Caki2 (cell line): Measurements from ENCODE around the gene ZBTB33. TPM values are rescaled to one million over a fixed set of nuclear protein-coding genes. Genes with fewer than 3 reads are reported as not detected.

Source experiments
- DNase-seq: peaks from one replicate; pipeline ENCODE4 v3.0.0-alpha.2; 2015; ENCODE audit warnings: low read depth
- in situ Hi-C: cut with HindIII; loops from 2 replicates; pipeline ENCODE4 v1.10.0; 2016; ENCODE audit warnings: low sequenced_read_pairs, low pct_unique_long_range_greater_than_20kb, mixed read lengths
- total RNA-seq: library from RNA; depleted of rRNA; stranded (reverse); fragments of >200 nt; shearing (Covaris generic); gene quantifications from 2 replicates; pipeline ENCODE4 v1.2.3, GENCODE V29; 2014; ENCODE audit warnings: low replicate concordance; rRNA removed

The ZBTB33 gene
- total RNA-seq, 1 experiment from 2014 or later = 5.0 TPM

DNA sequence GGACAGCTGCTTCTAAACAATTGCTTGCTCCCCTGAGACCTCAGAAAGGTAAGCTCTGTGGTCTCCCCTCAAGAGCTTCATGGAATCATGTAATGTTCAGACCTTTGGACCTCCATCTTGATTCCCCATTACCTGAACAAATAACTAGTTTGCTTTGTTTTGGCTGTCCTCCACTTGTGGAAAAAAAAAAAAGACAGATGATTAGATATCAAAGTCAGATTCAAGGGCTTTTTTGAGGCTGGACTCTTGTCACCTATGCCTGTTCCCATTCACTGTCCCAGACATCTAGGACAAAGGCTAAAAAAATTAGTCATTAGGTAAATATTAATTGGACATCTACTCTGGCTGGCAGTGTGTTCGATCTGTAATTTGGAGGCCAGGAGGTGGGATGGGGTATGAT lies 47.3 kb downstream of the ZBTB33 start:
- in situ Hi-C loops = no loop called here
- no peak for DNase-seq

DNA sequence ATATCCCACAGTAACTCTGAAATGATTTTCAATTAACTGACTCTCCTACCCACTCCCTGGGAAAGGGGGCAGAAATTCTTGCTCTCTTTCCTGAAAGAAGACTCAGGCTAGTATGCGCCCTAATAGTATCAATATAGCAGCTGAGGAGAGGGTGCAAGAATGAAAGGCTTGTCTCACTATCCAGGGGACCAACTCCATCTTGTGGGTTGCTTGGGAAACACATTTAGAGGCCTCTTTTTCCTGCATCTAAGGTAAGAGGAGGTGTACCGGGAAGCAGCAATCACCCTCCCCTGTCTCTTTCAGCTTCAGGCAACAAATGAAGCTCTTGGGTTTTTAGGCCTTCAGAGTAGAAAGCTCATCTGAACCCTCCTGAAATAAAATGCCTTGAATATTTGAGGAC lies 49.3 kb downstream of the ZBTB33 start:
- in situ Hi-C loops = no loop called here
- DNase-seq = no peak

- DNase-seq = no peak
- in situ Hi-C loops = no loop called here
These were observed 50.9 kb downstream of the ZBTB33 start for GRCh38 chrX:120301497-120301896.

GRCh38 chrX:120301960-120302359 lies 51.3 kb downstream of the ZBTB33 start:
- in situ Hi-C loops = no loop called here

DNA sequence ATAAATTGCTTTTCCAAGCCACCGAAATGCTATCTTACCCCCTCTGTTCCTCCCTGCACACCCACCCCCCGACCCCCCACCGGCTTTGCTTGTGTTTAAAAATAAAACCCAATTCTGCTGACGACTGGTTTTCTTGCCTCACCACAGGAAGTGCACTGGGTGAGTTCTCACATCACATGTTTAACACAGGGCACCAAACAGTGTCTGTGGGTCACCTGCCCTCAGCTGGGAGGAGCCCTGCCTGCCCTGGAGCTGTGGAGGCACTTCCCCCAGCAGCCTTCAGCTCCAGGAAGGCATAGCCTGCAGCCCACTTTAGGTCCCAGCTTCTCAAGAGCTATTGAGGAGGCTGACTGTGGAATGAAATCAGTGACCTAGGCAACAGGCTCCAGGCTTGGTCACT lies 51.8 kb downstream of the ZBTB33 start:
- in situ Hi-C loops = no loop called here
- DNase-seq = no peak

More at GRCh38 chrX:120301960-120302359, 51.3 kb downstream of the ZBTB33 start:
- DNase-seq = no peak

DNA sequence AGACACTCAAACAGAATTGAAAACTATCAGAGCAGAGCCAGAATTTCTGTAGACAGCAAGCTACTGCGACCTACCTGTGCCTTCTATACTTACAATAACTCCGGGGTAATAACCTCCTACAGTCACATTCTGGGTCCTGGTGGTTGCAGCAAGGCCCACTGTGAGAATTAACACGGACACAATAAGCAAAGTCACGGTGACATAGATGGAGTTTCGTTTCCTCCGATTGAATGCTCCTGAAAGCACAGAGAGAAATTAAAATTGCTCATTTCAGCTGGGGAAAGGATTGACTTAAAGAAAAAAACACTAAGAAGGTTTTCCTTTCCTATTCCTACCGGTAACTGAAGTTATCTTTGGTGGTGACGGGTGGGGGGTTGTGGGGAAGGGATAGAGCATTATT lies 53.6 kb downstream of the ZBTB33 start:
- in situ Hi-C loops = no loop called here
- no peak for DNase-seq

- no peak for DNase-seq
- in situ Hi-C loops = no loop called here
These were observed 55.0 kb downstream of the ZBTB33 start for GRCh38 chrX:120305531-120306141.

DNA sequence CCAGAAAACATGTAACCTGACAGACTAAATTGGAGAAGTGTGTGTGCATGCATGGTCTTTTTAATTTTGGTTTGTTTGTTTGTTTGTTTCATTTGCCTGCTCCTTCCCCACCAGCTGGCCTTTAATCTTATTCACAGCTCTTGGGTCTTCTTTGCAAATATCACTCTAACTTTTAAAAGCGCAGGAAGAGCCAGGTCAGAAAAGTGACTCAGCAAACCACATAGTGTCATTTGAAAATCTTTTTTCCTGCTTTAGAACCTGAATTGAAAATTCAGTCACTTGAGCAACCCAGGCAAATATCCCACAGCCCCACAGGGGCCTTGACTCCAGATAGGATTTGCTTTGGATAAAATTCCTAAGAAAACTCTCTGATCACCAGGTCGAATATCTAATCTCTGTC lies 56.0 kb downstream of the ZBTB33 start:
- in situ Hi-C loops = no loop called here
- DNase-seq = no peak

Other genes starting within 250 kb of the ZBTB33 start
- gene RHOXF2B, start 173.1 kb upstream of the ZBTB33 start, total RNA-seq = not detected in 2 replicates
- gene RHOXF1, start 134.9 kb upstream of the ZBTB33 start, total RNA-seq = not detected in 2 replicates
- gene RHOXF2, start 92.2 kb upstream of the ZBTB33 start, total RNA-seq = not detected in 2 replicates
- 0.38 and 0.41 TPM in 2 replicates for gene TMEM255A, start 60.6 kb downstream of the ZBTB33 start, total RNA-seq
- gene ATP1B4, start 111.3 kb downstream of the ZBTB33 start, total RNA-seq = not detected in 2 replicates
- 127 and 128 TPM in 2 replicates for gene LAMP2, start 218.5 kb downstream of the ZBTB33 start, total RNA-seq